ENCODE results near the gene HTT.

HTT gene

GRCh38 chr4:3234171-3235029 is 159.9 kb downstream of the HTT start:
- no peak for TF ChIP-seq CTCF (conservative IDR thresholded peaks at IDR 0.05; ENCODE audit: control insufficient read depth, insufficient read depth, low read depth, low read length)
- DNase-seq (ENCODE audit: low read depth): no peak

GRCh38 chr4:3235030-3235345 is 160.5 kb downstream of the HTT start:
- H3K4me3 ChIP-seq (ENCODE audit: control insufficient read depth, low read depth, low read length): no peak overlapping the region
- TF ChIP-seq CTCF (conservative IDR thresholded peaks at IDR 0.05; ENCODE audit: control insufficient read depth, insufficient read depth, low read depth, low read length): no peak
- DNase-seq (ENCODE audit: low read depth): no peak

More at GRCh38 chr4:3234171-3235029, 159.9 kb downstream of the HTT start:
- no peak overlapping the region for H3K4me3 ChIP-seq (ENCODE audit: control insufficient read depth, low read depth, low read length)

GRCh38 chr4:3235581-3235980 is 161.1 kb downstream of the HTT start:
- no peak for DNase-seq (ENCODE audit: low read depth)
- no peak overlapping the region for H3K4me3 ChIP-seq (ENCODE audit: control insufficient read depth, low read depth, low read length)
- TF ChIP-seq CTCF (conservative IDR thresholded peaks at IDR 0.05; ENCODE audit: control insufficient read depth, insufficient read depth, low read depth, low read length): no peak

- H3K4me3 ChIP-seq (ENCODE audit: control insufficient read depth, low read depth, low read length): no peak overlapping the region
- no peak for TF ChIP-seq CTCF (conservative IDR thresholded peaks at IDR 0.05; ENCODE audit: control insufficient read depth, insufficient read depth, low read depth, low read length)
- no peak for DNase-seq (ENCODE audit: low read depth)
Measured at GRCh38 chr4:3236326-3236878, 161.9 kb downstream of the HTT start.

GRCh38 chr4:3237266-3237665 is 162.8 kb downstream of the HTT start:
- no peak for TF ChIP-seq CTCF (conservative IDR thresholded peaks at IDR 0.05; ENCODE audit: control insufficient read depth, insufficient read depth, low read depth, low read length)
- H3K4me3 ChIP-seq (ENCODE audit: control insufficient read depth, low read depth, low read length): no peak overlapping the region
- DNase-seq (ENCODE audit: low read depth): no peak

GRCh38 chr4:3237712-3238560 is 163.5 kb downstream of the HTT start:
- H3K4me3 ChIP-seq (ENCODE audit: control insufficient read depth, low read depth, low read length): no peak overlapping the region
- no peak for DNase-seq (ENCODE audit: low read depth)
- TF ChIP-seq CTCF (conservative IDR thresholded peaks at IDR 0.05; ENCODE audit: control insufficient read depth, insufficient read depth, low read depth, low read length): no peak

Measured in fibroblast of mammary gland (primary cell).